Natural killer cell (primary cell): ENCODE measurements around the gene ZSCAN5C. TPM values are rescaled to one million over a fixed set of nuclear protein-coding genes. Genes with fewer than 3 reads are reported as not detected.
"Not testable (repeated sequence)": the region's sequence is repeated elsewhere in the genome, so short reads cannot be mapped to it uniquely, and the experiment has no call there.

ENCODE experiments used
- ATAC-seq, 3 donors: fragments of 150-1000 bp in 2 of 3; fragments of 200-7000 bp in 1 of 3; cut with Tn5 transposase; 1 replicate in 1 of 3; 2 replicates in 2 of 3; pipeline ENCODE4 v1.10.0; 2021; ENCODE audit warnings: mild to moderate bottlenecking in 2 of 3, moderate library complexity in 2 of 3
- DNase-seq, 2 donors: peaks; one replicate each; pipeline versions ENCODE4 v3.0.0 to v3.0.0-alpha.2; 2013 to 2021; ENCODE audit warnings: mixed read lengths in 1 of 2
- H3K27ac ChIP-seq: one replicate; pipeline ENCODE4 v1.5.1; 2013; ENCODE audit warnings: mild to moderate bottlenecking, low read length
- H3K27me3 ChIP-seq: one replicate; pipeline ENCODE4 v1.6.1; 2013; ENCODE audit warnings: low read length; ENCODE audit not compliant: control insufficient read depth, insufficient read depth
- H3K36me3 ChIP-seq: one replicate; pipeline ENCODE4 v1.6.1; 2013; ENCODE audit warnings: low read length; ENCODE audit not compliant: control insufficient read depth, insufficient read depth
- H3K4me1 ChIP-seq: one replicate; pipeline ENCODE4 v1.6.1; 2013; ENCODE audit warnings: low read length; ENCODE audit not compliant: control insufficient read depth, insufficient read depth
- H3K4me3 ChIP-seq: one replicate; pipeline ENCODE4 v1.5.1; 2013; ENCODE audit warnings: low read length
- H3K9me3 ChIP-seq: one replicate; pipeline ENCODE4 v1.6.1; 2013; ENCODE audit warnings: low read length; ENCODE audit not compliant: control insufficient read depth, insufficient read depth
- H3K27ac Mint-ChIP-seq, 2 donors: one replicate each; pipeline ENCODE4 v1.8.0; 2022; ENCODE audit warnings: mild to moderate bottlenecking in 2 of 2, mixed read lengths in 2 of 2, moderate library complexity in 1 of 2
- H3K27me3 Mint-ChIP-seq, 2 donors: one replicate each; pipeline ENCODE4 v1.8.0; 2022; ENCODE audit warnings: low read depth in 2 of 2, mixed read lengths in 2 of 2
- H3K36me3 Mint-ChIP-seq: one replicate; pipeline ENCODE4 v1.8.0; 2022; ENCODE audit warnings: mixed read lengths
- H3K4me1 Mint-ChIP-seq, 2 donors: one replicate each; pipeline ENCODE4 v1.8.0; 2022; ENCODE audit warnings: mixed read lengths in 2 of 2
- H3K4me3 Mint-ChIP-seq: one replicate; pipeline ENCODE4 v1.8.0; 2022; ENCODE audit warnings: mild to moderate bottlenecking, moderate library complexity, mixed read lengths
- H3K9me3 Mint-ChIP-seq, 2 donors: one replicate each; pipeline ENCODE4 v1.8.0; 2022; ENCODE audit warnings: mixed read lengths in 2 of 2
- WGBS: methylation state at CpG from one replicate; pipeline ENCODE4 v1.1.7; 2013; ENCODE audit warnings: missing lambda C conversion rate; ENCODE audit not compliant: insufficient coverage; 5-methylcytosine and 5-hydroxymethylcytosine counted together
- intact Hi-C: fragments of 100-400 bp; cut with micrococcal nuclease; formaldehyde crosslinking; loops from one replicate; pipeline ENCODE4 v1.14.2; 2022
- total RNA-seq, 4 donors: library from RNA; stranded (reverse); fragments of 120-200 nt in 1 of 4; gene quantifications; one replicate each; pipeline versions ENCODE4 v1.2.3 to v1.2.4, GENCODE V29; 2013 to 2022
- TF ChIP-seq, protein P1 (sequence below): fragments of 200-600 bp; IDR thresholded peaks from one replicate; pipeline ENCODE4 v1.8.0; 2022; ENCODE audit warnings: antibody characterized with exemption

Gene ZSCAN5C
- total RNA-seq, 3 donors from 2014 or later (not counting 1 experiment from before 2014, with no cell fraction given) = not detected

DNA sequence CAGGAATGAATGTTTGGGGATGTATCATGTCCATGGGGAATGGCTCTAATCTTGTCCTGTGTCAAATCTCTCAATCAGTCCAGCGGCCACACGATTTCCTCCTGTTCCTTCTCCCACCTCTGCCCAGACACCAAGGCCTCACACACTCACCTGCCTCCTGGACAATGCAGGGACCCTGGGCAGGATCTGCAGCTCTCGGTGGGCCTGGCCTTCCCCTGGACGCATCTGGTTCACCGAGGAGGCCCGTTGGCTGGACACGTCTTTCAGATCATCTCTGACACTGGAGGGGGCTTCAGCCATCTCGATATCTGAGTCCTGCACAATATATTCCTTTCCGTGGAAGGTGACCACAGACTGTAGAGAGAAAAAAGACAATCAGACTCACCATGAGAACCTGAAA, 21.4 kb downstream of the ZSCAN5C start:
- H3K4me1 ChIP-seq = no peaks in the 10 kb centered on the region
- DNase-seq = no peak
- H3K36me3 ChIP-seq = no peaks in the 10 kb centered on the region
- no peaks in the 10 kb centered on the region for H3K9me3 Mint-ChIP-seq
- intact Hi-C loops = loop anchor here (1.0 kb wide), 1 partner anchor 17 kb away; no protein-coding TSS in a partner anchor
- no peak overlapping the region for H3K27ac ChIP-seq
- no peak overlapping the region for H3K4me3 ChIP-seq
- no peaks in the 10 kb centered on the region for H3K36me3 Mint-ChIP-seq
- TF ChIP-seq, protein P1, sequence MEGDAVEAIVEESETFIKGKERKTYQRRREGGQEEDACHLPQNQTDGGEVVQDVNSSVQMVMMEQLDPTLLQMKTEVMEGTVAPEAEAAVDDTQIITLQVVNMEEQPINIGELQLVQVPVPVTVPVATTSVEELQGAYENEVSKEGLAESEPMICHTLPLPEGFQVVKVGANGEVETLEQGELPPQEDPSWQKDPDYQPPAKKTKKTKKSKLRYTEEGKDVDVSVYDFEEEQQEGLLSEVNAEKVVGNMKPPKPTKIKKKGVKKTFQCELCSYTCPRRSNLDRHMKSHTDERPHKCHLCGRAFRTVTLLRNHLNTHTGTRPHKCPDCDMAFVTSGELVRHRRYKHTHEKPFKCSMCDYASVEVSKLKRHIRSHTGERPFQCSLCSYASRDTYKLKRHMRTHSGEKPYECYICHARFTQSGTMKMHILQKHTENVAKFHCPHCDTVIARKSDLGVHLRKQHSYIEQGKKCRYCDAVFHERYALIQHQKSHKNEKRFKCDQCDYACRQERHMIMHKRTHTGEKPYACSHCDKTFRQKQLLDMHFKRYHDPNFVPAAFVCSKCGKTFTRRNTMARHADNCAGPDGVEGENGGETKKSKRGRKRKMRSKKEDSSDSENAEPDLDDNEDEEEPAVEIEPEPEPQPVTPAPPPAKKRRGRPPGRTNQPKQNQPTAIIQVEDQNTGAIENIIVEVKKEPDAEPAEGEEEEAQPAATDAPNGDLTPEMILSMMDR = no peak
- H3K4me3 Mint-ChIP-seq = no peak overlapping the region
- ATAC-seq = no peak
- 96% methylated on average over 9 of the region's 9 CpGs for WGBS
- H3K27ac Mint-ChIP-seq = no peak overlapping the region
- no peaks in the 10 kb centered on the region for H3K4me1 Mint-ChIP-seq
- no peaks in the 10 kb centered on the region for H3K27me3 ChIP-seq
- no peaks in the 10 kb centered on the region for H3K9me3 ChIP-seq
- H3K27me3 Mint-ChIP-seq = peaks cover 0 to 2% of the 10 kb centered on the region in 2 donors

DNA sequence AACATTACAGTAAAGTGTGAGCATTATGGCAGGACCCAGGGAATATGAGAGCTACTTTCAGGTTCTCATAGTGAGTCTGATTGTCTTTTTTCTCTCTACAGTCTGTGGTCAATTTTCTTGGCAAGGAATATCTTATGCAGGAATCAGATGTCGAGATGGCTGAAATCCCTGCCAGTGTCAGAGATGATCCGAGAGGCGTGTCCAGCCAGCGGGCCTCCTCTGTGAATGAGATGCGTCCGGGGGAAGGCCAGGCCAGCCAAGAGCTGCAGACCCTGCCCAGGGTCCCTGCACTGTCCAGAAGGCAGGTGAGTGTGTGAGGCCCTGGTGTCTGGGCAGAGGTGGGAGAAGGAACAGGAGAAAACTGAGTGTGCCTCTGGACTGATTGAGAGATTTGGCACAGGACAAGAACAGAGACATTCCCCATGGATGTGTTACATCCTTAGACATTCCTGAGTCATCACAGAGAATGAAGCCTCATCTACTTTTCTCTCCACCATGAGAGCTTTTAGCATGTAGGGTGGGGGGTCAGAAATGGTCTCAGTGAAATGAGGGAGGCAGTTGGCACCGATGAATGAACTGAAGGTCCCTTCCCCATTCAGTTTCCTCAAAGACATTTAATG, 43.2 kb downstream of the ZSCAN5C start:
- DNase-seq (no peak), ATAC-seq (no peak)
- Mint-ChIP-seq H3K36me3 (no peaks in the 10 kb centered on the region), H3K27me3 (no peaks in the 10 kb centered on the region), H3K4me3 (no peak overlapping the region), H3K9me3 (no peaks in the 10 kb centered on the region), H3K27ac (no peak overlapping the region), H3K4me1 (no peaks in the 10 kb centered on the region)
- no peak overlapping the region for H3K4me3 ChIP-seq
- intact Hi-C loops = no loop called here
- WGBS = 80% methylated on average over 7 of the region's 7 CpGs
- no peaks in the 10 kb centered on the region for H3K9me3 ChIP-seq
- no peaks in the 10 kb centered on the region for H3K36me3 ChIP-seq
- TF ChIP-seq, protein P1 = no peak
- H3K27me3 ChIP-seq = no peaks in the 10 kb centered on the region
- H3K4me1 ChIP-seq = no peaks in the 10 kb centered on the region
- H3K27ac ChIP-seq = no peak overlapping the region

DNA sequence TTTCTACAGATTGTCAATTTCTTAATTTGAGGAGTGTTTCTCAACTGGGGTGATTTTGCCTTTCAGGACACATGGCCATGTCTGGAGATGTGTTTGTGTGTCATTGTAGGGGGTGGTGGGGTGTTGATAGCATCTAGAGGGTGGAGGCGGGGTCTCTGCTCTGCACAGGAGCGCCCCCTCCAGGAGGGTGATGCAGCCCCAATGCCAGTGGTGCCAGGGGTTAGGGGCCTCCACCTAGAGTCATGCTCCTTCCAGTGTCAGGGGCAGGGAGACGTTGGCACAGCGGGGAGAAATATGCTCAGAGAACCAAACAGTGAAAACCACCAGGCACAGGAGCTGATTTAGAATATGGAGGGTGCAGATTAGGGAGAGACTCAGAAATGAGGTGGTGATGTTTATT, 43.7 kb downstream of the ZSCAN5C start:
- H3K4me1 Mint-ChIP-seq, H3K27ac Mint-ChIP-seq, H3K4me3 Mint-ChIP-seq, H3K27me3 Mint-ChIP-seq, H3K9me3 Mint-ChIP-seq, H3K9me3 ChIP-seq, H3K27me3 ChIP-seq, H3K4me1 ChIP-seq, DNase-seq, ATAC-seq, intact Hi-C loops, H3K4me3 ChIP-seq, H3K27ac ChIP-seq, H3K36me3 ChIP-seq, H3K36me3 Mint-ChIP-seq: not testable (repeated sequence)
- 89% methylated on average over 2 of the region's 4 CpGs for WGBS

DNA sequence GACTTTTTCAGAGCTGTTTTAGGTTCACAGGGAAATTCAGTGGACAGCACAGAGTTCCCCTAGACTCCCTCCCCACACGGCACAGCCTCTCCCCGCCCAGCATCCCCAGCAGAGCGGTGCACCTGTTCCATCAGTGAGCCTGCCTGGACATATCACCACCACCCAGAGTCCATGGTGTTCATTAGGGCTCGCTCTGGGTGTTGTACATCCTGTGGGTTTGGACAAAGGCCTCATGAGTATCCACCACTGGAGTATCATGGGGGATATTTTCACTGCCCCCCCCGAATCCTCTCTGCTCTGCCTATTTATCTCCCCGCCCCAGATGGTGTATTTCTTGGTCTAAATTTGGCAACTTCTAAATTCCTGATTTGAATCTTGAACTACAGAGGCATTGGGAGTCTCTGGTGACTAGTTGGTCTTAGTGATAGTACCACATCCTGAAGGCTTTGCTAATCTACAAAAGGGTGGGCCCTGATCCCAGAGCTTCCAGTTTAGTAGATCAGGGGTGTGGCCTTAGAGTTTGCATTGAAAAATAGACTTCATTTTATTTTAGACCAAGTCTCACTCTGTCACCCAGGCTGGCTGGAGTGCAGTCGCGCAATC, 46.8 kb downstream of the ZSCAN5C start:
- ATAC-seq, H3K27ac Mint-ChIP-seq, H3K27me3 ChIP-seq, H3K27ac ChIP-seq, H3K36me3 Mint-ChIP-seq, H3K9me3 ChIP-seq, intact Hi-C loops, H3K4me3 ChIP-seq, H3K9me3 Mint-ChIP-seq, DNase-seq, H3K27me3 Mint-ChIP-seq, H3K4me1 ChIP-seq, H3K36me3 ChIP-seq, H3K4me3 Mint-ChIP-seq: not testable (repeated sequence)
- WGBS = 98% methylated on average over 8 of the region's 8 CpGs
- peaks cover 0 to 11% of the 10 kb centered on the region in 2 donors for H3K4me1 Mint-ChIP-seq
